Skeletal muscle tissue (tissue), 4 donors: ENCODE measurements around the gene SEPTIN12. TPM values are rescaled to one million over a fixed set of nuclear protein-coding genes. Genes with fewer than 3 reads are reported as not detected.

Source experiments
- H3K27ac ChIP-seq: one replicate; pipeline ENCODE4 v1.7.0; 2013; ENCODE audit warnings: mild to moderate bottlenecking, low read depth, low read length, inconsistent platforms
- H3K27me3 ChIP-seq, 3 donors: one replicate each; pipeline ENCODE4 v1.7.0; 2013; ENCODE audit warnings: low read length in 3 of 3; ENCODE audit not compliant: control insufficient read depth in 3 of 3, insufficient read depth in 3 of 3
- H3K36me3 ChIP-seq, 3 donors: one replicate each; pipeline ENCODE4 v1.7.0; 2013; ENCODE audit warnings: low read length in 3 of 3; ENCODE audit not compliant: control insufficient read depth in 3 of 3, insufficient read depth in 3 of 3
- H3K4me1 ChIP-seq, 3 donors: one replicate each; pipeline ENCODE4 v1.7.0; 2013; ENCODE audit warnings: low read length in 3 of 3, mild to moderate bottlenecking in 3 of 3; ENCODE audit not compliant: control insufficient read depth in 3 of 3, insufficient read depth in 3 of 3
- H3K4me3 ChIP-seq, 3 donors: one replicate each; pipeline ENCODE4 v1.7.0; 2013; ENCODE audit warnings: low read length in 3 of 3
- H3K9ac ChIP-seq, 3 donors: one replicate each; pipeline ENCODE4 v1.7.0; 2013; ENCODE audit warnings: low read length in 3 of 3, mild to moderate bottlenecking in 3 of 3, moderate library complexity in 2 of 3, low read depth in 1 of 3
- H3K9me3 ChIP-seq, 3 donors: one replicate each; pipeline ENCODE4 v1.7.0; 2013; ENCODE audit warnings: low read length in 3 of 3; ENCODE audit not compliant: control insufficient read depth in 3 of 3
- total RNA-seq: library from RNA; depleted of rRNA; stranded (reverse); fragments of >200 nt; gene quantifications from one replicate; pipeline ENCODE4 v1.2.3, GENCODE V29; 2014
- donor health status: Osteomylitis.

Gene SEPTIN12
- total RNA-seq, 1 donor from 2014 or later = not detected

GRCh38 chr16:4760221-4760910 lies 27.8 kb downstream of the SEPTIN12 start:
- H3K4me1 ChIP-seq = peaks cover 2 to 7% (median 5%) of the 10 kb centered on the region in 3 donors
- no peak overlapping the region for H3K4me3 ChIP-seq
- H3K36me3 ChIP-seq = peaks cover 49 to 67% (median 62%) of the 10 kb centered on the region in 3 donors
- no peak overlapping the region for H3K27ac ChIP-seq
- no peaks in the 10 kb centered on the region for H3K9me3 ChIP-seq
- H3K9ac ChIP-seq = no peak overlapping the region
- H3K27me3 ChIP-seq = no peaks in the 10 kb centered on the region

- Histone ChIP-seq H3K9ac (no peak overlapping the region), H3K9me3 (no peaks in the 10 kb centered on the region), H3K4me3 (no peak overlapping the region), H3K36me3 (peaks cover 59 to 74% (median 70%) of the 10 kb centered on the region in 3 donors), H3K27me3 (no peaks in the 10 kb centered on the region), H3K4me1 (no peaks in the 10 kb centered on the region), H3K27ac (no peak overlapping the region)
Observed at GRCh38 chr16:4755687-4756086, 32.5 kb downstream of the SEPTIN12 start.

GRCh38 chr16:4754865-4755264 lies 33.3 kb downstream of the SEPTIN12 start:
- no peaks in the 10 kb centered on the region for H3K27me3 ChIP-seq
- H3K9me3 ChIP-seq = no peaks in the 10 kb centered on the region
- peaks cover 53 to 68% (median 67%) of the 10 kb centered on the region in 3 donors for H3K36me3 ChIP-seq
- H3K4me3 ChIP-seq = no peak overlapping the region
- H3K27ac ChIP-seq = no peak overlapping the region
- H3K9ac ChIP-seq = no peak overlapping the region
- H3K4me1 ChIP-seq = no peaks in the 10 kb centered on the region

GRCh38 chr16:4753227-4753626 lies 34.9 kb downstream of the SEPTIN12 start:
- H3K9ac ChIP-seq = no peak overlapping the region
- H3K36me3 ChIP-seq = peaks cover 44 to 55% (median 54%) of the 10 kb centered on the region in 3 donors
- no peak overlapping the region for H3K27ac ChIP-seq
- no peaks in the 10 kb centered on the region for H3K9me3 ChIP-seq
- H3K27me3 ChIP-seq = no peaks in the 10 kb centered on the region
- H3K4me1 ChIP-seq = no peaks in the 10 kb centered on the region
- no peak overlapping the region for H3K4me3 ChIP-seq

- no peaks in the 10 kb centered on the region for H3K9me3 ChIP-seq
- H3K4me3 ChIP-seq = no peak overlapping the region
- H3K9ac ChIP-seq = no peak overlapping the region
- H3K27me3 ChIP-seq = no peaks in the 10 kb centered on the region
- H3K4me1 ChIP-seq = no peaks in the 10 kb centered on the region
- no peak overlapping the region for H3K27ac ChIP-seq
- H3K36me3 ChIP-seq = peaks cover 41 to 53% (median 51%) of the 10 kb centered on the region in 3 donors
Observed at GRCh38 chr16:4752351-4753100, 35.6 kb downstream of the SEPTIN12 start.

- no peak overlapping the region for H3K4me3 ChIP-seq
- no peak overlapping the region for H3K27ac ChIP-seq
- no peaks in the 10 kb centered on the region for H3K27me3 ChIP-seq
- H3K36me3 ChIP-seq = peaks cover 38 to 50% (median 47%) of the 10 kb centered on the region in 3 donors
- no peak overlapping the region for H3K9ac ChIP-seq
- no peaks in the 10 kb centered on the region for H3K9me3 ChIP-seq
- peaks cover 0 to 10% (median 4%) of the 10 kb centered on the region in 3 donors for H3K4me1 ChIP-seq
Observed at GRCh38 chr16:4750896-4751295, 37.2 kb downstream of the SEPTIN12 start.

- no peaks in the 10 kb centered on the region for H3K27me3 ChIP-seq
- no peak overlapping the region for H3K9ac ChIP-seq
- no peaks in the 10 kb centered on the region for H3K9me3 ChIP-seq
- H3K36me3 ChIP-seq = peaks cover 33 to 42% (median 39%) of the 10 kb centered on the region in 3 donors
- H3K4me1 ChIP-seq = peaks cover 0 to 10% (median 4%) of the 10 kb centered on the region in 3 donors
- H3K27ac ChIP-seq = no peak overlapping the region
- no peak overlapping the region for H3K4me3 ChIP-seq
Observed at GRCh38 chr16:4749700-4750257, 38.4 kb downstream of the SEPTIN12 start.

- peaks cover 28 to 38% (median 34%) of the 10 kb centered on the region in 3 donors for H3K36me3 ChIP-seq
- no peaks in the 10 kb centered on the region for H3K27me3 ChIP-seq
- no peaks in the 10 kb centered on the region for H3K9me3 ChIP-seq
- no peak overlapping the region for H3K4me3 ChIP-seq
- H3K9ac ChIP-seq = no peak overlapping the region
- H3K27ac ChIP-seq = no peak overlapping the region
- peaks cover 0 to 10% (median 4%) of the 10 kb centered on the region in 3 donors for H3K4me1 ChIP-seq
Observed at GRCh38 chr16:4748682-4749411, 39.3 kb downstream of the SEPTIN12 start.

- Histone ChIP-seq H3K27me3 (peaks cover 0 to 5% (median 0%) of the 10 kb centered on the region in 3 donors), H3K9ac (no peak overlapping the region), H3K27ac (no peak overlapping the region), H3K4me3 (no peak overlapping the region), H3K9me3 (no peaks in the 10 kb centered on the region), H3K36me3 (peaks cover 23 to 31% (median 26%) of the 10 kb centered on the region in 3 donors), H3K4me1 (peaks cover 4 to 15% (median 5%) of the 10 kb centered on the region in 3 donors)
Observed at GRCh38 chr16:4747906-4748681, 40.1 kb downstream of the SEPTIN12 start.
